Kidney (tissue), 14 donors: ENCODE results near the gene CENPVL3. TPM values are rescaled to one million over a fixed set of nuclear protein-coding genes. Genes with fewer than 3 reads are reported as not detected.
A peak's percentile ranks its signal among the peaks of the same experiment; 100 is the strongest.
"Not testable (repeated sequence)": the region's sequence is repeated elsewhere in the genome, so short reads cannot be mapped to it uniquely, and the experiment has no call there.

ENCODE experiments used
- DNase-seq, 5 donors: peaks; one replicate each; pipeline ENCODE4 v3.0.0-alpha.2; 2013 to 2020
- FAIRE-seq: peaks from 2 replicates; lab custom pipeline; 2012; peaks lifted over from hg19 to GRCh38; lab: Jason Lieb, UNC
- H3K27ac ChIP-seq, 2 donors: one replicate each; pipeline ENCODE4 v1.7.0; 2013; ENCODE audit warnings: low read depth in 2 of 2, low read length in 2 of 2, inconsistent platforms in 1 of 2
- H3K27me3 ChIP-seq: one replicate; pipeline ENCODE4 v1.7.1; 2013; ENCODE audit warnings: low read length, inconsistent platforms; ENCODE audit not compliant: control insufficient read depth, insufficient read depth
- H3K36me3 ChIP-seq, 3 donors: one replicate each; pipeline versions ENCODE4 v1.7.0 to v1.7.1; 2013; ENCODE audit warnings: low read length in 3 of 3, control low read depth in 1 of 3, inconsistent platforms in 1 of 3; ENCODE audit not compliant: insufficient read depth in 3 of 3, control insufficient read depth in 2 of 3
- H3K4me1 ChIP-seq, 3 donors: one replicate each; pipeline versions ENCODE4 v1.7.0 to v1.7.1; 2013; ENCODE audit warnings: low read length in 3 of 3, inconsistent platforms in 1 of 3, low read depth in 1 of 3; ENCODE audit not compliant: control insufficient read depth in 2 of 3, insufficient read depth in 2 of 3
- H3K4me3 ChIP-seq, 3 donors: one replicate each; pipeline versions ENCODE4 v1.7.0 to v1.8.1; 2013; ENCODE audit warnings: low read length in 3 of 3, control low read depth in 1 of 3, inconsistent platforms in 1 of 3
- H3K9ac ChIP-seq, 3 donors: one replicate each; pipeline versions ENCODE4 v1.7.0 to v1.7.1; 2013; ENCODE audit warnings: low read length in 3 of 3, control low read depth in 1 of 3, inconsistent platforms in 1 of 3
- H3K9me3 ChIP-seq, 3 donors: one replicate each; pipeline versions ENCODE4 v1.7.0 to v1.7.1; 2013; ENCODE audit warnings: low read length in 3 of 3, control low read depth in 1 of 3, inconsistent platforms in 1 of 3; ENCODE audit not compliant: control insufficient read depth in 2 of 3, insufficient read depth in 1 of 3
- CTCF ChIP-seq: IDR thresholded peaks from 3 replicates; pipeline ENCODE4 v1.5.1; 2012; ENCODE audit warnings: mild to moderate bottlenecking, moderate library complexity, borderline replicate concordance; ENCODE audit not compliant: insufficient read depth; ENCODE audit errors: extremely low read depth
- intact Hi-C: fragments of 100-400 bp; cut with DNase I; formaldehyde crosslinking; loops from one replicate; pipeline ENCODE4 v1.11.1; 2022
- polyA plus RNA-seq: library from polyadenylated mRNA; stranded (reverse); fragments of 350-450 nt; fragmentation: Illumina TruSeq; extraction: RNeasy Lipid Tissue Mini Kit (QIAGEN cat#74804); gene quantifications from one replicate; pipeline ENCODE4 v1.2.3, GENCODE V29; 2014; ENCODE audit warnings: low read depth, low replicate concordance; ENCODE audit not compliant: insufficient read depth
- total RNA-seq: library from RNA; stranded (reverse); fragmentation: NEBNext Ultra II Directional; extraction: Animal tissue kit (Norgen Biotek cat#: 25700); gene quantifications from one replicate; pipeline ENCODE4 v1.2.1, GENCODE V29; 2021
- donor health status: control.
- donor health status: control.
- donor health status: control.
- donor health status: control.
- donor health status: control.
- donor health status: DM: yes; HTN: yes; CAD: no.
- donor health status: Normal renal cell carcinoma (clear cell type).

Gene CENPVL3
- total and polyA plus RNA-seq, 2 donors from 2014 or later: not detected

GRCh38 chrX:51641421-51642021 is 22.8 kb upstream of the CENPVL3 start:
- no peaks in the 10 kb centered on the region for H3K9me3 ChIP-seq
- H3K27ac ChIP-seq: no peak overlapping the region
- H3K9ac ChIP-seq: no peak overlapping the region
- DNase-seq (peak in 2 of 5 donors; percentile 54 to 64), FAIRE-seq (no peak)
- no peaks in the 10 kb centered on the region for H3K36me3 ChIP-seq
- intact Hi-C loops: no loop called here
- H3K4me1 ChIP-seq: no peaks in the 10 kb centered on the region
- peak; percentile 39 for TF ChIP-seq CTCF
- H3K4me3 ChIP-seq: no peak overlapping the region
- no peaks in the 10 kb centered on the region for H3K27me3 ChIP-seq

- FAIRE-seq, H3K4me1 ChIP-seq, H3K27me3 ChIP-seq, H3K27ac ChIP-seq, H3K4me3 ChIP-seq, H3K9me3 ChIP-seq, H3K9ac ChIP-seq, DNase-seq, intact Hi-C loops, H3K36me3 ChIP-seq: not testable (repeated sequence)
Observed at GRCh38 chrX:51636511-51636910, 17.8 kb upstream of the CENPVL3 start.

- H3K4me3 ChIP-seq: no peak overlapping the region
- DNase-seq (peak in 2 of 5 donors; percentile 23 to 54), FAIRE-seq (no peak)
- no peak overlapping the region for H3K27ac ChIP-seq
- H3K27me3 ChIP-seq: peaks cover 13% of the 10 kb centered on the region
- H3K9ac ChIP-seq: no peak overlapping the region
- intact Hi-C loops: no loop called here
- no peaks in the 10 kb centered on the region for H3K4me1 ChIP-seq
- TF ChIP-seq CTCF: peak; percentile 22
- no peaks in the 10 kb centered on the region for H3K36me3 ChIP-seq
- H3K9me3 ChIP-seq: no peaks in the 10 kb centered on the region
Observed at GRCh38 chrX:51614353-51615012, 4.2 kb downstream of the CENPVL3 start.

GRCh38 chrX:51608766-51609165 is 9.9 kb downstream of the CENPVL3 start:
- H3K27me3 ChIP-seq: peaks cover 7% of the 10 kb centered on the region
- intact Hi-C loops: no loop called here
- H3K4me3 ChIP-seq: no peak overlapping the region
- H3K9me3 ChIP-seq: no peaks in the 10 kb centered on the region
- H3K4me1 ChIP-seq: no peaks in the 10 kb centered on the region
- no peak for TF ChIP-seq CTCF
- no peaks in the 10 kb centered on the region for H3K36me3 ChIP-seq
- no peak overlapping the region for H3K9ac ChIP-seq
- DNase-seq: no peak
- no peak overlapping the region for H3K27ac ChIP-seq
- FAIRE-seq: no peak
